Measurements from ENCODE around the gene MRPS18A.
"Not testable (repeated sequence)": the region's sequence is repeated elsewhere in the genome, so short reads cannot be mapped to it uniquely, and the experiment has no call there.

The MRPS18A gene

GRCh38 chr6:43658161-43658560 lies 29.4 kb downstream of the MRPS18A start:
- TF ChIP-seq CTCF (IDR thresholded peaks at IDR 0.05; ENCODE audit: low read depth, low read length): no peak
- no peak for DNase-seq (ENCODE audit: extremely low read depth, low read depth)

- no peak for DNase-seq (ENCODE audit: extremely low read depth, low read depth)
- no peak for TF ChIP-seq CTCF (IDR thresholded peaks at IDR 0.05; ENCODE audit: low read depth, low read length)
Measured at GRCh38 chr6:43657221-43657802, 30.3 kb downstream of the MRPS18A start.

- not testable (repeated sequence) for DNase-seq (ENCODE audit: extremely low read depth, low read depth)
Measured at GRCh38 chr6:43652822-43653221, 34.8 kb downstream of the MRPS18A start.

GRCh38 chr6:43648248-43648647 lies 39.3 kb downstream of the MRPS18A start:
- TF ChIP-seq CTCF (IDR thresholded peaks at IDR 0.05; ENCODE audit: low read depth, low read length): no peak
- no peak for DNase-seq (ENCODE audit: extremely low read depth, low read depth)

GRCh38 chr6:43647613-43648012 lies 40.0 kb downstream of the MRPS18A start:
- no peak for TF ChIP-seq CTCF (IDR thresholded peaks at IDR 0.05; ENCODE audit: low read depth, low read length)
- DNase-seq (ENCODE audit: extremely low read depth, low read depth): no peak

- DNase-seq (ENCODE audit: extremely low read depth, low read depth): no peak
- no peak for TF ChIP-seq CTCF (IDR thresholded peaks at IDR 0.05; ENCODE audit: low read depth, low read length)
Measured at GRCh38 chr6:43645613-43645964, 42.0 kb downstream of the MRPS18A start.

- no peak for DNase-seq (ENCODE audit: extremely low read depth, low read depth)
- no peak for TF ChIP-seq CTCF (IDR thresholded peaks at IDR 0.05; ENCODE audit: low read depth, low read length)
Measured at GRCh38 chr6:43644940-43645612, 42.5 kb downstream of the MRPS18A start, which contains the start of gene RSPH9. TSS of gene RSPH9 (plus strand) at chr6:43645036. CDS start at chr6:43645099, 63 bp downstream.
